Prostate gland (tissue), 2 donors: ENCODE results near the gene MAVS. TPM values are rescaled to one million over a fixed set of nuclear protein-coding genes. Genes with fewer than 3 reads are reported as not detected.

Experiments used
- DNase-seq: peaks from one replicate; pipeline ENCODE4 v3.0.0-alpha.2; 2019; ENCODE audit warnings: low spot score
- H3K27ac ChIP-seq, 2 donors: fragments of 200-600 bp; sonication (generic); 2 replicates each; pipeline ENCODE4 v1.5.1; 2017 to 2019
- H3K27me3 ChIP-seq: fragments of 200-600 bp; sonication (generic); replicated peaks from 2 replicates; pipeline ENCODE4 v1.5.1; 2019; ENCODE audit not compliant: insufficient read depth
- H3K36me3 ChIP-seq, 2 donors: fragments of 200-600 bp; sonication (generic); 1 replicate in 1 of 2; 2 replicates in 1 of 2; pipeline versions ENCODE4 v1.5.1 to v1.8.1; 2017 to 2019
- H3K4me1 ChIP-seq: fragments of 200-600 bp; sonication (generic); replicated peaks from 2 replicates; pipeline ENCODE4 v1.5.1; 2019
- H3K4me3 ChIP-seq, 2 donors: fragments of 200-600 bp; sonication (generic); 2 replicates each; pipeline ENCODE4 v1.5.1; 2017 to 2019
- H3K9me3 ChIP-seq: fragments of 200-600 bp; sonication (generic); 2 replicates; pipeline ENCODE4 v1.5.1; 2017
- POLR2A ChIP-seq: fragments of 450-650 bp; IDR thresholded peaks from one replicate; pipeline ENCODE4 v1.6.1; 2016; ENCODE audit warnings: antibody characterized with exemption, mild to moderate bottlenecking
- POLR2AphosphoS5 ChIP-seq: sonication (generic); formaldehyde crosslinking; IDR thresholded peaks from one replicate; pipeline ENCODE4 v1.6.1; 2017; ENCODE audit warnings: antibody characterized with exemption
- WGBS: methylation state at CpG from one replicate; pipeline ENCODE4 v1.1.5; 2018; 5-methylcytosine and 5-hydroxymethylcytosine counted together
- intact Hi-C: fragments of 100-400 bp; cut with DNase I; formaldehyde crosslinking; loops from one replicate; pipeline ENCODE4 v1.14.2; 2022
- total RNA-seq, 2 donors: library from RNA; depleted of rRNA; stranded (reverse); fragments of >200 nt; gene quantifications; one replicate each; pipeline ENCODE4 v1.1.0, GENCODE V29; 2016
- TF ChIP-seq, protein P1 (sequence below), 4 experiments: fragments of 200-600 bp in 2 of 4; fragments of 450-650 bp in 2 of 4; sonication (generic) in 2 of 4; IDR thresholded peaks; 1 replicate in 3 of 4; 2 replicates in 1 of 4; pipeline ENCODE4 v1.5.1; 2016 to 2019; ENCODE audit warnings: antibody characterized with exemption in 4 of 4, mild to moderate bottlenecking in 2 of 4, moderate library complexity in 2 of 4

Gene MAVS
- total RNA-seq, 2 donors from 2014 or later: 26.7 to 40.2 TPM

DNA sequence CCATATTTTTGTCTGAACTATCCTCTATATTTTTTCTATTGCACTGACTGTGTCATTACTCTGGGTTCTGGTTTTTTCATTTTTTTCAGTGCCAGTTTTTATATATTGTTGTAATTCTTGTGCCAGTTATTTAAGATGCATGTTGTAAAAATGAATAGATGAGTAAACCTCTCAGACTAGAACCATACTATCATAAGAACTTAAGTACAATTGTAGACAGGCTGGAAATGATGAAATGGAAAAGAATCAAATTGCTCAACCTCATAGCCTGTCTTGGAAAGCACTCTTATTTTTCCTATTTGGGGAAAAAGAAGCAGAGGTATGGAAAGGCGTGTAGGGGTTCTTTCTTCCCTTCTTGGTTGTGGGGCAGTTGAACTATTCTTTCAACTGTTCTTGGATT lies 72.7 kb downstream of the MAVS start:
- 95% methylated on average over 1 of the region's 1 CpG for WGBS
- TF ChIP-seq POLR2A (no peak), POLR2AphosphoS5 (no peak)
- TF ChIP-seq, protein P1, sequence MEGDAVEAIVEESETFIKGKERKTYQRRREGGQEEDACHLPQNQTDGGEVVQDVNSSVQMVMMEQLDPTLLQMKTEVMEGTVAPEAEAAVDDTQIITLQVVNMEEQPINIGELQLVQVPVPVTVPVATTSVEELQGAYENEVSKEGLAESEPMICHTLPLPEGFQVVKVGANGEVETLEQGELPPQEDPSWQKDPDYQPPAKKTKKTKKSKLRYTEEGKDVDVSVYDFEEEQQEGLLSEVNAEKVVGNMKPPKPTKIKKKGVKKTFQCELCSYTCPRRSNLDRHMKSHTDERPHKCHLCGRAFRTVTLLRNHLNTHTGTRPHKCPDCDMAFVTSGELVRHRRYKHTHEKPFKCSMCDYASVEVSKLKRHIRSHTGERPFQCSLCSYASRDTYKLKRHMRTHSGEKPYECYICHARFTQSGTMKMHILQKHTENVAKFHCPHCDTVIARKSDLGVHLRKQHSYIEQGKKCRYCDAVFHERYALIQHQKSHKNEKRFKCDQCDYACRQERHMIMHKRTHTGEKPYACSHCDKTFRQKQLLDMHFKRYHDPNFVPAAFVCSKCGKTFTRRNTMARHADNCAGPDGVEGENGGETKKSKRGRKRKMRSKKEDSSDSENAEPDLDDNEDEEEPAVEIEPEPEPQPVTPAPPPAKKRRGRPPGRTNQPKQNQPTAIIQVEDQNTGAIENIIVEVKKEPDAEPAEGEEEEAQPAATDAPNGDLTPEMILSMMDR (IDR thresholded peaks at IDR 0.05): no peak

DNA sequence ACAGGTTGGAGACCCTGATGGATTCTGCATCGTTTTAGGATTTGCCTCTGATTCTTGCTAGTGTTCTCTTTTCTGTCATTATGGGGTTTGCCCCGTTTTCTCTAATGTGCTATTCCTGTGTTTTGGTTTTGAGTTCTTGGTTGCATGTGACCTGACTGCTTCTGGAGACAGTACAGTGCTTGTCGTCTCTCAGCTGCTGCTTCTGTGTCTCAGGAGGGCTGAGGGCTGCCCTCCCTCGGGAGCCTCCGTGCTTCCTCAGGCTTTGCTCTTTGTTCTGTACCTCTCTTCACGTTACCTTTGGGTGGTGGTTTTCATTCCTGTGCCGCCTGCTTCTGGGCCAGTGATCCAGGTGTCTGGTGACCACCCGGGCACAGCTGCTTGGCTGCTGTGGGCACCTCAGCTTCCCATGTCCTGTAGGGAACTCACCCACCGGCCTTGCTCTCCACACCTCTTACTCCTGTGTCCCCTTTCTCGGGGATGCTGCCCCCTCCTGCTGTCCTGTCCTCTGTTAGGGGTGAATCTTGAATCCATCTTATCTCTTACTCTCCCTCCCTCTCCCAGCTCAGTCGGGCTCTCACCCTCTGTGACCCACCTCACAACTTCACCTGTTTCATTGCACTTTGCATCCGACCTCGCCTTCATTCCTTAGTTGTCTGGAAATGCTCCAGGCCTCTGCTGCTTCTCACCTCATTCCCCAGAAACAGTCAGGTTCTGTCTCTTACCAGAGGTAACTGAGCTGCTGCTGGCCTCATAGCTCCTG lies 75.8 kb downstream of the MAVS start:
- TF ChIP-seq POLR2A: no peak
- no peak for TF ChIP-seq POLR2AphosphoS5
- TF ChIP-seq, protein P1 (IDR thresholded peaks at IDR 0.05): no peak
- H3K9me3 ChIP-seq: no peaks in the 10 kb centered on the region
- no peaks in the 10 kb centered on the region for H3K27me3 ChIP-seq
- intact Hi-C loops: no loop called here
- WGBS: 58% methylated on average over 13 of the region's 13 CpGs
- H3K4me3 ChIP-seq: no peak overlapping the region
- peaks cover 7% of the 10 kb centered on the region for H3K4me1 ChIP-seq
- H3K27ac ChIP-seq: no peak overlapping the region
- peaks cover 0 to 3% of the 10 kb centered on the region in 2 donors for H3K36me3 ChIP-seq
- no peak for DNase-seq

More for the DNA sequence above, 72.7 kb downstream of the MAVS start:
- Histone ChIP-seq H3K27me3 (no peaks in the 10 kb centered on the region), H3K36me3 (no peaks in the 10 kb centered on the region), H3K4me1 (peaks cover 7% of the 10 kb centered on the region), H3K27ac (no peak overlapping the region), H3K4me3 (no peak overlapping the region), H3K9me3 (no peaks in the 10 kb centered on the region)
- no peak for DNase-seq
- intact Hi-C loops: no loop called here

DNA sequence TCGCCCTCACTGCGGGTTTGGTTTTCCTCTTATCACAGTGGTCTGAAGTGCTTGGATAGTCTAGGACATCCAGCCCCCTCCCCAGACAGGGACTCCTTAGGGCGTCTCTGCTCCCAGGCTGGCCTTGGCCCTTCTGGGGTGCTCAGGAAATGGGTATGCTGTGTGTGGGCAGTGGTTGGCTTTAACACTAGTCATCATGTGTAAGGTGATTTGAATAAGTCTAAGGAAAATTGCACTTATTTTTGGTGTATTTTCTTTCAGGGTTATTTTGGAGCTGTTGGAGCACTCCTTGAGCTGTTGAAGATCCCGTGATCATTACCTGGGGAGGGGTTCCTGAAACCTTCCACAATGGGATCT lies 76.3 kb downstream of the MAVS start:
- Histone ChIP-seq H3K4me3 (no peak overlapping the region), H3K9me3 (no peaks in the 10 kb centered on the region), H3K4me1 (peaks cover 7% of the 10 kb centered on the region), H3K27me3 (no peaks in the 10 kb centered on the region), H3K27ac (no peak overlapping the region), H3K36me3 (peaks cover 0 to 3% of the 10 kb centered on the region in 2 donors)
- 67% methylated on average over 4 of the region's 4 CpGs for WGBS
- TF ChIP-seq POLR2A (no peak), POLR2AphosphoS5 (no peak)
- TF ChIP-seq, protein P1 (IDR thresholded peaks at IDR 0.05): no peak
- no peak for DNase-seq
- intact Hi-C loops: no loop called here

DNA sequence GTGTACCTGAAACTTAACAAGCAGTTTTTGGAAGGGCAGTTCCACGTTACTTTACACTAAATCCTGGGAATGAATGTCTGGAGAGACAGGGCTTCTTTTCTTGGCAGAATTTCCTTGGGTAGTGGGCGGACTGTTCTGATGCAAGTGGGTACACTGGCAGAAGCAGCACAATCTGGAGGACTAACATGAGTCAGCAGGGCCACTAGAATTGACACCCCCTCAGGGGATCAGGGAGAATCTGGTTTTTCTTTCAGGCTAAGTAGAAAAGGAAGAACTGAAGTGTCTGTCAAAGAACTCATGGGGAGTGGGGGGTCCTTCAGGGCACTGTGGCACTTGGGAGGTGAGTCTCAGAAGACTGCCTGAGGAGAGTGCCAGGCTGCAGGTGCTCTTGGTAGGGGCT lies 77.2 kb downstream of the MAVS start:
- no peak for DNase-seq
- Histone ChIP-seq H3K27me3 (no peaks in the 10 kb centered on the region), H3K4me3 (no peak overlapping the region), H3K9me3 (no peaks in the 10 kb centered on the region), H3K36me3 (peaks cover 0 to 3% of the 10 kb centered on the region in 2 donors), H3K4me1 (peaks cover 7% of the 10 kb centered on the region), H3K27ac (no peak overlapping the region)
- WGBS: 33% methylated on average over 2 of the region's 2 CpGs
- TF ChIP-seq POLR2AphosphoS5: no peak
- TF ChIP-seq POLR2A: no peak
- TF ChIP-seq, protein P1 (IDR thresholded peaks at IDR 0.05): no peak
- intact Hi-C loops: no loop called here
